BLaER1 treated with 17β-estradiol and CSF1 and Interleukin-3, amounts not matched to agents 10 nM and 100 nM (cell line): ENCODE results near the gene ISYNA1.

Source experiments
- H3K27ac ChIP-seq, 11 experiments: shearing (Covaris generic); formaldehyde crosslinking; 2 replicates each; pipeline ENCODE4 v1.8.1; 2022
- H3K27me3 ChIP-seq, 11 experiments: shearing (Covaris generic); formaldehyde crosslinking; 2 replicates each; pipeline ENCODE4 v1.8.1; 2022
- H3K36me3 ChIP-seq, 11 experiments: shearing (Covaris generic); formaldehyde crosslinking; 2 replicates each; pipeline ENCODE4 v1.8.1; 2022
- H3K4me1 ChIP-seq, 10 experiments: shearing (Covaris generic); formaldehyde crosslinking; 2 replicates each; pipeline ENCODE4 v1.8.1; 2022
- H3K4me2 ChIP-seq, 11 experiments: shearing (Covaris generic); formaldehyde crosslinking; 2 replicates each; pipeline ENCODE4 v1.8.1; 2022
- H3K4me3 ChIP-seq, 10 experiments: shearing (Covaris generic); formaldehyde crosslinking; 2 replicates each; pipeline ENCODE4 v1.8.1; 2022
- H3K9ac ChIP-seq, 11 experiments: shearing (Covaris generic); formaldehyde crosslinking; 2 replicates each; pipeline ENCODE4 v1.8.1; 2022
- H3K9me3 ChIP-seq, 11 experiments: shearing (Covaris generic); formaldehyde crosslinking; replicated peaks in 1 of 11; 2 replicates each; pipeline ENCODE4 v1.8.1; 2022
- H4K20me1 ChIP-seq, 11 experiments: shearing (Covaris generic); formaldehyde crosslinking; 2 replicates each; pipeline ENCODE4 v1.8.1; 2022
- Cebpa-rat ChIP-seq, 11 experiments: shearing (Covaris generic); IDR thresholded peaks; 2 replicates each; pipeline ENCODE4 v1.8.1; 2022

ISYNA1 gene

DNA sequence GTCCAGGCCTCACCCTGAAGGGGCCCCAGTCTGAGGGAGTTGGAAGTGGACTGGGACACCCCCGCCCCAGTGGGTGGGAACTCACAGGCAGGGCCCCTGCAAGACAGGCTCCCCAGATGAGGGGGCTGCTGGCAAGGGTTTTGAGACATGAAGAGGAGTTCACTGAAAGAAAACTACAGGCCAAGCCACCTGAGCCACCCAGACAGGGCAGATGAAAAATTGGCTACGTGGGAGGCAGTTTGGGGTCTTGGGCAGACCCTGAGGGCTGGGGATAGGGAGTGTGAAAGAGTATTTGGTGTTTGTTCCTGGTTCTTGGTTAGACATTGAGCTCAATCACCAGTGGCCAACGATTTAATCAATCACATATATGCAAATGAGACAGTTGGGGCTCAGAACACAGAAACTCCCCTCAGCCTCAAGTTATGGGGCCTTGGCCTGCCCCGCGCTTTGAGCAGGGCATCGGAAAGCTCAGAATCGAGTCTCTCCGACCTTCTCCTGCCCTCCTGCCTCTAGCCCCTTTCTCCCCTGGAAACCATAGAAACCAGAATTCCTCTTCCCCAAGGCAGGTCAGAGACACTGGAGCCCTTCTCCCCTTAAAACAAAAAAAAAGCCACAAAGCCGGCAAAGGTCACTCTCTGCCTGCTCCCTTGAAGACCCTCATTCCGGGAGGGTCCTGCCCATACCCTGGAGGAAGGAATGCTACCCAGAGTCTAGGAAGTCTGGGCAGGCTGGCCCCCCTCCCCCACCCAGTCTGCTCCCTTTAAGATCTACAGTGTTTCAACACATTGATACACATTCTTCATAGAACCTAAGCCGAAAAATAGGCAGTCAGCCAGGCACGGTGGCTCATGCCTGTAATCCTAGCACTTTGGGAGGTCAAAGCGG, 1.3 kb upstream of the ISYNA1 start:
- no peak for TF ChIP-seq Cebpa-rat (IDR thresholded peaks at IDR 0.05)
- Histone ChIP-seq H3K4me2 (peak overlapping the region; percentile 91 to 99 (median 97); a peak in 19 of 22 replicates), H4K20me1 (peaks cover 44 to 95% (median 67%) of the 10 kb centered on the region in 11 experiments; a peak in 21 of 22 replicates), H3K9ac (peak overlapping the region in 6 of 11 experiments; percentile 4 to 86 (median 80); a peak in 3 of 22 replicates), H3K4me3 (no peak overlapping the region), H3K9me3 (no peaks in the 10 kb centered on the region), H3K27ac (no peak overlapping the region), H3K36me3 (peaks cover 19 to 44% (median 33%) of the 10 kb centered on the region in 11 experiments; a peak in 20 of 22 replicates), H3K27me3 (no peaks in the 10 kb centered on the region), H3K4me1 (peaks cover 52 to 78% (median 73%) of the 10 kb centered on the region in 10 experiments)

DNA sequence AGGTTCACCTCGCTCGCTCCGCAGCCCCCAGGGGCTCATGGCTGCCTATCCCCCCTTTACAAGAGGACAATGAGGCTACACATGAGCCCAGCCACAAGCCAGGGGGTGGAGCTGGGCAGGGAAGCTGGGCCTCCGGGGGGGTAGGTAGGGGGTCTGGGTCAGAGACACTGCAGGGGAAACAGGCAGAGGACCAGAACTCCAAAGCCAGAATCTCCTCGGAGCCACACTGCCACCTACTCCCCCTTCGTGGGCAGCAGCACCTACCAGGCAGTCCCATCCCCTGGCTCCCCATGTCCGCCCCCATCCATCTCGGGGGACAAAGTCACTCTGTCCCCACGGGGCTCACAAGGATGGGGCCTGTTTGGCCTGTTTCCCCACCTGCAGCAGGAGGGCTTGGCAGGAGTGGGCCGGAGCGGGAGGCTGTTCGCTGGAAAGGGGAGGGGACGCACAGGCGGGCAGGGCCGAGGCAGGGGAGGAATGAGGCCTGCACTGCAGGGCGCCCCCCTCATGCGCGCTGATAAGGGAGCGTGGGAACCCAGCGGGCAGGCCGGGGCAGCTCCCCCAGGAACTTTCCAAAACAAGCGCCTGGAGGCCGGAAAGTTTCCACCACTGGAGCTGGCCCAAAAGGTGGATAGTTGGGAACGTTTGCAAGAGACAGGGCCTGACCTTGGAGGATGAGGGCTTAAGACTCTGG, 545 bp upstream of the ISYNA1 start:
- peaks cover 11 to 40% (median 25%) of the 10 kb centered on the region in 11 experiments; a peak in 20 of 22 replicates for H3K36me3 ChIP-seq
- peak overlapping the region; percentile 51 to 77 (median 69); a peak in 16 of 20 replicates for H3K4me3 ChIP-seq
- H3K9ac ChIP-seq: peak overlapping the region in 10 of 11 experiments; percentile 67 to 86 (median 80); a peak in 18 of 22 replicates
- peak overlapping the region in 6 of 11 experiments; percentile 13 to 73 (median 50); a peak in 4 of 22 replicates for H3K27ac ChIP-seq
- peaks cover 42 to 89% (median 62%) of the 10 kb centered on the region in 11 experiments; a peak in 21 of 22 replicates for H4K20me1 ChIP-seq
- H3K27me3 ChIP-seq: no peaks in the 10 kb centered on the region
- TF ChIP-seq Cebpa-rat (IDR thresholded peaks at IDR 0.05): no peak
- no peaks in the 10 kb centered on the region for H3K9me3 ChIP-seq
- H3K4me1 ChIP-seq: peaks cover 48 to 76% (median 69%) of the 10 kb centered on the region in 10 experiments
- H3K4me2 ChIP-seq: peak overlapping the region; percentile 91 to 99 (median 97)

DNA sequence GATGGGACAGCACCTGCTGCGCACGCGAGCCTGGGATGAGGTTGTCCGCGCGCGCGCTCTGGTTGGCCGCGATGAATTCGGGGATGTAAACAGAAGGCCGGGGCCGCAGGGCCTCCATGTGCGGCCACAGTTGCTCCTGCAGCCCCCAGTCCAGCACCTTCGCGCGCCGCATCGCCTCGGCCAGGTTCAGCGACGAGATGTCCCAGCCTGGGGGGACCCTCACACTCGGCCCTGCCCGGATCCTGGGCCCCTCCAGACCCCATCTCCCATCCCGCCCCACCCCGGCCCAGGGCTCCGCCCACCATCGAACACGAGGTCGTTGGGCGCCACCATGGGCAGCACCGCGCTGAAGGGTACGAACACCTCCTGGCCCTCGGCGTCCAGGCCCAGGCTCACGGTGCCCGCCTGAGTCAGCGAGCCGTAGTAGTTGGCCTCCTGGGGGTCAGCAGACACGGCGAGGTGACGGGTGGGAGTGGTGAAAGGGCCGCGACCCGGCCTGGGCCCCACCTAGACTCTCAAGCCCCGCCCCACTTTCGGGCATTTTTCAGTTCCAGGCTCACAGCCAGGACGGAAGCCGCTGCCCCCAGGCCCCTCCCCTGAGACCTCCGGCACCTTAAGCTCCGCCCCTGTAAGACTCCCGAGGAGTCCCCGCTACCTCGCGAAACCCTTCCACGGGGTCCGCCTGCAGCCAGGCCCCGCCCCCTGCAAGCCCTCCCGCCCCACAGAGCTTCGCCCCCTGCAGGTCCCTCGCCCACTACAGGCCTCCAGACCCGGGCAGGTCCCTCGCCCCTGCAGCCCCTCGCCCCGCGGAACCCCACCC, 1.1 kb downstream of the ISYNA1 start:
- no peak for TF ChIP-seq Cebpa-rat (IDR thresholded peaks at IDR 0.05)
- Histone ChIP-seq H3K27me3 (no peaks in the 10 kb centered on the region), H3K36me3 (peaks cover 0 to 32% (median 18%) of the 10 kb centered on the region in 11 experiments; a peak in 16 of 22 replicates), H3K9me3 (no peaks in the 10 kb centered on the region), H3K4me2 (peak overlapping the region; percentile 76 to 99 (median 93)), H3K9ac (peak overlapping the region; percentile 53 to 81 (median 70); a peak in 20 of 22 replicates), H4K20me1 (peaks cover 38 to 74% (median 61%) of the 10 kb centered on the region in 11 experiments; a peak in 21 of 22 replicates), H3K4me3 (peak overlapping the region; percentile 47 to 77 (median 64)), H3K4me1 (peaks cover 58 to 82% (median 74%) of the 10 kb centered on the region in 10 experiments), H3K27ac (peak overlapping the region in 9 of 11 experiments; percentile 30 to 79 (median 73); a peak in 16 of 22 replicates)

DNA sequence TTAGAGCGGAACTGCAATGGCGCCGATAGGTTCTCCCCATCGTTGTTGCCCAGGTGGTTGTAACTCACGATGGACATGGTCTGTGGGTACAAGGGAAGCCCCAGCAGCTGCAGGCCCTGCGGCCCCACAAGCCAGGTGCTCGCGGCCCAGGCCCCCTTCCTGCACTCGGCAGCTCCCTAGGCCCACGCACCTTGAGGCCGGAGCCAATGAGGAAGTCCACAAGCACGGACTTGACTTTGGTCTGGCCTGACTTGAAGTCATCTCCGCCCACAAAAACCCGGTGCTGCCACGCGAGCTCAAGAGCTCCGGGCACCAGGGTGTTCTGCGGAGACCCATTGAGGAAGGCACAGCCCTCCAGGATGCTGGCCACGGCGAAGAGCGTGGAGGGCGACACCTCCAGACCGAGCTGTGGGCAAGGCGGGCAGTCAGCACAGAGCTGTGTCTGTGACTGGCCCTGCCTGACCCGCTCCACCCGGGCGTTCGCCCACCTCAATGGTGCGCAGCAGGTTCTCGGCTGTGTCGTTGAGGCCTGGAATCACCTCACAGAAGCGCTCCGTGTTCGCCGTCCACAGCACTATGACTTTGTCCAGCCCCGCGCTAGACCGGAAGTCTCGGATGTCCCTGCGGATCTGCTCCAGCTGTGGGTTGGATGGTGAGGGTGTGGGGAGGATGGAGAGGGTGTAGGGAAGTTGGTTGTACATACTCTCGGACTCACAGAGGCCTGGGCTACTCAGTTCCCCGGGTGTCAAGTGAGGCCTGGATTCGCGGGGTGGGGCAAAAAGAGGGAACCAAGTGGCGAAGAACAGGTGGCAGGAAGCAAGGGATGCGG, 1.9 kb downstream of the ISYNA1 start:
- H4K20me1 ChIP-seq: peaks cover 29 to 66% (median 52%) of the 10 kb centered on the region in 11 experiments; a peak in 21 of 22 replicates
- peak overlapping the region in 8 of 11 experiments; percentile 30 to 79 (median 74); a peak in 12 of 22 replicates for H3K27ac ChIP-seq
- peak overlapping the region in 9 of 11 experiments; percentile 53 to 81 (median 71); a peak in 15 of 22 replicates for H3K9ac ChIP-seq
- no peaks in the 10 kb centered on the region for H3K27me3 ChIP-seq
- H3K4me3 ChIP-seq: peak overlapping the region in 9 of 10 experiments; percentile 47 to 77 (median 64); a peak in 15 of 20 replicates
- peaks cover 0 to 38% (median 19%) of the 10 kb centered on the region in 11 experiments; a peak in 16 of 22 replicates for H3K36me3 ChIP-seq
- no peaks in the 10 kb centered on the region for H3K9me3 ChIP-seq
- peak overlapping the region; percentile 76 to 99 (median 92) for H3K4me2 ChIP-seq
- TF ChIP-seq Cebpa-rat (IDR thresholded peaks at IDR 0.05): no peak
- peaks cover 64 to 88% (median 79%) of the 10 kb centered on the region in 10 experiments for H3K4me1 ChIP-seq

DNA sequence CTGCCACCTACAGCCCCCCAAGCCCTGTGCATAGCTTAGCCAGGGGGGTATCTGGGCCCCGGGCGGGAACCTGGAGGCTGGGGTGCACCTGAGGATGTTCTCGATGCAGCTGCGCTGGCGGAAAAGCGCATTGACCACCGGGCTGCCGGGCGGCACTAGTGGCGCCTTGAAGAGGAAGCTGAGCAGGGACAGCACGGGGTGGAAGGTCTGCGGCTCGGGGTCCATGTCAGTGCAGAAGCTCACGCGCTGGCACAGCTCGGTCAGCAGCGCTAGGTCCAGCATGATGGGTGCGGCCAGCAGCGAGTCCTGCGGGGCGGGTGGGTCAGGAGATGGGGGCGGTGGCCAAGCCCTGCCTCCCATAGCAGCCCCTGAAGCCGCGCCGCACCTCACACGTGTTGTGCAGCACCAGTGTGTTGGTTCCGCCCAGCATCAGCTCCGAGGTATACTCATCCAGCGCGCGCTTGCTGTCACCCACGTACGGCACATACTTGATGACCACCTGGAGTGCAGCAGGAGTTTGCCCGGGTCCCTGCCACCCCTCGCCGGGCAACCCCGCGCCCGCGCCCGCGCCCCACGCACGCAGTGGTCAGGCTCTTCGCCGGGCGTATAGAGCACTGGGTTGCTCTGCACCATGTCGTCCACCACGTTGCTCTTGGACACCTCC, 2.6 kb downstream of the ISYNA1 start:
- Histone ChIP-seq H3K9ac (no peak overlapping the region), H4K20me1 (peaks cover 26 to 64% (median 45%) of the 10 kb centered on the region in 11 experiments; a peak in 20 of 22 replicates), H3K27me3 (no peaks in the 10 kb centered on the region), H3K27ac (peak overlapping the region in 1 of 11 experiments; percentile 5; a peak in 1 of 22 replicates), H3K4me2 (peak overlapping the region; percentile 87 to 99 (median 95); a peak in 21 of 22 replicates), H3K9me3 (no peaks in the 10 kb centered on the region), H3K4me1 (peaks cover 71 to 88% (median 82%) of the 10 kb centered on the region in 10 experiments), H3K4me3 (peak overlapping the region in 2 of 10 experiments; percentile 65 to 67; a peak in 1 of 20 replicates), H3K36me3 (peaks cover 0 to 45% (median 19%) of the 10 kb centered on the region in 11 experiments; a peak in 17 of 22 replicates)
- TF ChIP-seq Cebpa-rat (IDR thresholded peaks at IDR 0.05): no peak

DNA sequence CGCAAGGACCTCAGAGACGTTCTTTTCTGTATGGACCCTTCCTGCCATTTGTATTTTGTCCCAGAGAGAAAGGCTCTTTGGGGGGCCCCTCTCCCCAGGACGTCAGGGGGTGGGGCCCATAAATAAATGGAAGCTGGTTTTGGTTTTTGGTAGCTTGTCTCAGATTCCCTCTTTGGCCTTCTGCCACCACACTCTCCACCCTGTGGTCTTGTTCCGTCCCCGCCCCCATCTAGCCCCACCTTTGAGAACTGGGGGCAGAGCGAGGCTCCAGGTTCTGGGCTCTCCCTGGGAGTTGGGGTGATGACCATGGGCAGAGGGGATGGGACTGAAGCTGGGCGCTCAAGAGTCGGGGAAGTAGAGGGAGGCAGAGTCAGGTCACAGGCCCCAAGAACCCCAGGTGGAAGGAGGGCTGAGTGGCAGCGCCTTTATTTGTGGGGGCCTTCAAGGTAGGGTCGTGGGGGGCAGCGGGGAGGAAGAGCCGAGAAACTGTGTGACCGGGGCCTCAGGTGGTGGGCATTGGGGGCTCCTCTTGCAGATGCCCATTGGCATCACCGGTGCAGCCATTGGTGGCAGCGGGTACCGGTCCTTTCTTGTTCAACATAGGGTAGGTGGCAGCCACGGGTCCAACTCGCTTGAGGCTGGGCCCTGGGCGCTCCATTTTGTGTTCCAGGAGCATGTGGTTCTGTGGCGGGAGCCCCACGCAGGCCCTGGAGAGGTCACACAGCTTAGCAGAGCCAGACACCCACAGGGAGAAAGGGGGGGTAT, 3.3 kb downstream of the ISYNA1 start:
- H3K36me3 ChIP-seq: peaks cover 0 to 45% (median 19%) of the 10 kb centered on the region in 11 experiments; a peak in 17 of 22 replicates
- H3K4me2 ChIP-seq: peak overlapping the region; percentile 87 to 99 (median 93)
- peak overlapping the region in 10 of 11 experiments; percentile 27 to 93 (median 88); a peak in 17 of 22 replicates for H3K27ac ChIP-seq
- no peak for TF ChIP-seq Cebpa-rat (IDR thresholded peaks at IDR 0.05)
- H3K9me3 ChIP-seq: no peaks in the 10 kb centered on the region
- H3K9ac ChIP-seq: peak overlapping the region; percentile 19 to 85 (median 82); a peak in 20 of 22 replicates
- peak overlapping the region in 9 of 10 experiments; percentile 54 to 77 (median 66); a peak in 18 of 20 replicates for H3K4me3 ChIP-seq
- H4K20me1 ChIP-seq: peaks cover 22 to 64% (median 38%) of the 10 kb centered on the region in 11 experiments; a peak in 19 of 22 replicates
- H3K4me1 ChIP-seq: peaks cover 78 to 89% (median 82%) of the 10 kb centered on the region in 10 experiments
- no peaks in the 10 kb centered on the region for H3K27me3 ChIP-seq
